ENCODE measurements around the gene NXPH1. TPM values are rescaled to one million over a fixed set of nuclear protein-coding genes. Genes with fewer than 3 reads are reported as not detected.

The NXPH1 gene
- polyA plus RNA-seq, 1 of the 3 experiments (the other 2 are of a cell fraction): not detected

DNA sequence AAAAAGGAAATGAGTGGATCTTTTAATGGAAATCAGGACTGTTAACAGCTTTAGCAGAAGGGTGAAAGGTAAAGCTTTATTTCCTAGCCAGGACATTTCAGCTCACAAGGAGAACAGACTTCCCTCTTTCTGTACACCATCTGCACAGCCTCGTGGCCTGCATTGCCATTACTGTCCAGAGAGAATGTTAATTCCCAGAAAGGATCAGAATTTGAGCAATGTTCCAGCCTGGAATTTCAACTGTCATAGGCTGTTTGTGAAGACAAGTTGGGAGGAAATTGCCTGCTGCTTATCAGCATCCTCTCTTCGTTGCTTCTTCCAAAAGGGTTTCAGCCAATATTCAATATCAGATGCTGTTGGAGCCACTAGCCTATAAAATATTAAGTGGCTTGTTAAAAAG is 22.0 kb downstream of the NXPH1 start:
- H3K79me2 ChIP-seq (ENCODE audit: insufficient read depth): no peaks in the 10 kb centered on the region
- no peak overlapping the region for H3K4me2 ChIP-seq
- H3K4me1 ChIP-seq (ENCODE audit: control insufficient read depth in 1 of 2, insufficient read depth in 2 of 2, low read depth in 1 of 2, low read length in 1 of 2): no peaks in the 10 kb centered on the region
- no peak overlapping the region for H3K4me3 ChIP-seq (ENCODE audit: low read depth in 2 of 2, low read length in 1 of 2)
- POLR2A ChIA-PET: no interaction called here
- no peaks in the 10 kb centered on the region for H3K36me3 ChIP-seq (replicated peaks in 1 of 2; ENCODE audit: control insufficient read depth in 1 of 2, insufficient read depth in 2 of 2, low read length in 1 of 2)
- DNase-seq: no peak
- H4K20me1 ChIP-seq (ENCODE audit: insufficient read depth): no peaks in the 10 kb centered on the region
- WGBS (ENCODE audit: low lambda C conversion rate): 6% methylated on average over 2 of the region's 2 CpGs
- no peaks in the 10 kb centered on the region for H3F3A ChIP-seq (replicated peaks; ENCODE audit: insufficient read depth)
- TF ChIP-seq NRF1 (IDR thresholded peaks at IDR 0.05; ENCODE audit: low read depth, low read length): no peak
- no peak for TF ChIP-seq TCF12 (IDR thresholded peaks at IDR 0.05)
- no peak for TF ChIP-seq EZH2phosphoT487 (IDR thresholded peaks at IDR 0.05; ENCODE audit: borderline replicate concordance, low read depth)
- no peak for TF ChIP-seq SIN3A (IDR thresholded peaks at IDR 0.05; ENCODE audit: borderline replicate concordance, low read depth, low read length)
- no peak for TF ChIP-seq FOXJ3 (CRISPR knock-in tag; IDR thresholded peaks at IDR 0.05)
- TF ChIP-seq, protein P1, sequence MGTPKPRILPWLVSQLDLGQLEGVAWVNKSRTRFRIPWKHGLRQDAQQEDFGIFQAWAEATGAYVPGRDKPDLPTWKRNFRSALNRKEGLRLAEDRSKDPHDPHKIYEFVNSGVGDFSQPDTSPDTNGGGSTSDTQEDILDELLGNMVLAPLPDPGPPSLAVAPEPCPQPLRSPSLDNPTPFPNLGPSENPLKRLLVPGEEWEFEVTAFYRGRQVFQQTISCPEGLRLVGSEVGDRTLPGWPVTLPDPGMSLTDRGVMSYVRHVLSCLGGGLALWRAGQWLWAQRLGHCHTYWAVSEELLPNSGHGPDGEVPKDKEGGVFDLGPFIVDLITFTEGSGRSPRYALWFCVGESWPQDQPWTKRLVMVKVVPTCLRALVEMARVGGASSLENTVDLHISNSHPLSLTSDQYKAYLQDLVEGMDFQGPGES (IDR thresholded peaks at IDR 0.05; ENCODE audit: low read depth, low read length): no peak
- TF ChIP-seq, protein P2, sequence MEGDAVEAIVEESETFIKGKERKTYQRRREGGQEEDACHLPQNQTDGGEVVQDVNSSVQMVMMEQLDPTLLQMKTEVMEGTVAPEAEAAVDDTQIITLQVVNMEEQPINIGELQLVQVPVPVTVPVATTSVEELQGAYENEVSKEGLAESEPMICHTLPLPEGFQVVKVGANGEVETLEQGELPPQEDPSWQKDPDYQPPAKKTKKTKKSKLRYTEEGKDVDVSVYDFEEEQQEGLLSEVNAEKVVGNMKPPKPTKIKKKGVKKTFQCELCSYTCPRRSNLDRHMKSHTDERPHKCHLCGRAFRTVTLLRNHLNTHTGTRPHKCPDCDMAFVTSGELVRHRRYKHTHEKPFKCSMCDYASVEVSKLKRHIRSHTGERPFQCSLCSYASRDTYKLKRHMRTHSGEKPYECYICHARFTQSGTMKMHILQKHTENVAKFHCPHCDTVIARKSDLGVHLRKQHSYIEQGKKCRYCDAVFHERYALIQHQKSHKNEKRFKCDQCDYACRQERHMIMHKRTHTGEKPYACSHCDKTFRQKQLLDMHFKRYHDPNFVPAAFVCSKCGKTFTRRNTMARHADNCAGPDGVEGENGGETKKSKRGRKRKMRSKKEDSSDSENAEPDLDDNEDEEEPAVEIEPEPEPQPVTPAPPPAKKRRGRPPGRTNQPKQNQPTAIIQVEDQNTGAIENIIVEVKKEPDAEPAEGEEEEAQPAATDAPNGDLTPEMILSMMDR (IDR thresholded peaks at IDR 0.05): no peak
- TF ChIP-seq, protein P3, sequence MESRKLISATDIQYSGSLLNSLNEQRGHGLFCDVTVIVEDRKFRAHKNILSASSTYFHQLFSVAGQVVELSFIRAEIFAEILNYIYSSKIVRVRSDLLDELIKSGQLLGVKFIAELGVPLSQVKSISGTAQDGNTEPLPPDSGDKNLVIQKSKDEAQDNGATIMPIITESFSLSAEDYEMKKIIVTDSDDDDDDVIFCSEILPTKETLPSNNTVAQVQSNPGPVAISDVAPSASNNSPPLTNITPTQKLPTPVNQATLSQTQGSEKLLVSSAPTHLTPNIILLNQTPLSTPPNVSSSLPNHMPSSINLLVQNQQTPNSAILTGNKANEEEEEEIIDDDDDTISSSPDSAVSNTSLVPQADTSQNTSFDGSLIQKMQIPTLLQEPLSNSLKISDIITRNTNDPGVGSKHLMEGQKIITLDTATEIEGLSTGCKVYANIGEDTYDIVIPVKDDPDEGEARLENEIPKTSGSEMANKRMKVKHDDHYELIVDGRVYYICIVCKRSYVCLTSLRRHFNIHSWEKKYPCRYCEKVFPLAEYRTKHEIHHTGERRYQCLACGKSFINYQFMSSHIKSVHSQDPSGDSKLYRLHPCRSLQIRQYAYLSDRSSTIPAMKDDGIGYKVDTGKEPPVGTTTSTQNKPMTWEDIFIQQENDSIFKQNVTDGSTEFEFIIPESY (IDR thresholded peaks at IDR 0.05; ENCODE audit: borderline replicate concordance, low read depth): no peak
- no peak for TF ChIP-seq TEAD4 (IDR thresholded peaks at IDR 0.05; ENCODE audit: borderline replicate concordance, insufficient read depth)
- TF ChIP-seq SMC3 (IDR thresholded peaks at IDR 0.05; ENCODE audit: low read depth, low read length): no peak
- no peak for TF ChIP-seq CHD2 (IDR thresholded peaks at IDR 0.05; ENCODE audit: low read length, partially characterized antibody)
- no peak for TF ChIP-seq MEF2A (IDR thresholded peaks at IDR 0.05; ENCODE audit: borderline replicate concordance, low read depth)
- no peak overlapping the region for H2AFZ ChIP-seq (ENCODE audit: low read depth)
- H3K9me3 ChIP-seq: no peaks in the 10 kb centered on the region; the same call in 1 of the 2 replicates
- CTCF ChIA-PET: interaction anchor here (0.7 kb wide), 1 partner anchor 14 kb away, joined by 3 read pairs; no protein-coding TSS in a partner anchor
- H3K27ac ChIP-seq (ENCODE audit: low read depth in 2 of 2, low read length in 1 of 2): no peak overlapping the region
- no peak overlapping the region for H3K9ac ChIP-seq
- H3K27me3 ChIP-seq (ENCODE audit: insufficient read depth): no peaks in the 10 kb centered on the region
- H3K9me2 ChIP-seq: no peaks in the 10 kb centered on the region

DNA sequence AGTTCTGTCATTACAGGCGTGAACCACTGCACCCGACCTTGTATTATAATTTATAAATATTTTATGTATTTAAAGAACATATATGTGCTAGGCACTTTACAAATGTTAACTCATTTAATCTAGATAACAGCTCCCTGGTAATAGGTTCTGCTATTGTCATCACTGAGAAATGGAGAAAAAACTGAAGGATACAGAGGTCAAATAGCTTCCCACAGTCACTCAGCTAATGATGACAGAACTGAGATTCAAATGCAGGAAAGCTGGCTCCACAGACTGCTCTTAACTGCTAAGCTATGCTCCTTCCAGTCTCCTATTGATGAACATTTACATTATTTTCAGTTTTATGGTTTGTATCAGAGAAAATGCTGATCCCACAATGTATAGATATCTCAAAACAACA is 28.9 kb downstream of the NXPH1 start:
- no peaks in the 10 kb centered on the region for H4K20me1 ChIP-seq (ENCODE audit: insufficient read depth)
- ChIA-PET CTCF (interaction anchor here (1.7 kb wide), 1 partner anchor 28 kb away, joined by 4 read pairs; no protein-coding TSS in a partner anchor), POLR2A (no interaction called here)
- 31% methylated on average over 2 of the region's 2 CpGs for WGBS (ENCODE audit: low lambda C conversion rate)
- H3K9ac ChIP-seq: no peak overlapping the region
- no peak overlapping the region for H2AFZ ChIP-seq (ENCODE audit: low read depth)
- no peaks in the 10 kb centered on the region for H3K9me2 ChIP-seq
- no peak overlapping the region for H3K27ac ChIP-seq (ENCODE audit: low read depth in 2 of 2, low read length in 1 of 2)
- no peaks in the 10 kb centered on the region for H3F3A ChIP-seq (replicated peaks; ENCODE audit: insufficient read depth)
- H3K4me3 ChIP-seq (ENCODE audit: low read depth in 2 of 2, low read length in 1 of 2): no peak overlapping the region
- H3K27me3 ChIP-seq (ENCODE audit: insufficient read depth): no peaks in the 10 kb centered on the region
- no peaks in the 10 kb centered on the region for H3K4me1 ChIP-seq (ENCODE audit: control insufficient read depth in 1 of 2, insufficient read depth in 2 of 2, low read depth in 1 of 2, low read length in 1 of 2)
- no peaks in the 10 kb centered on the region for H3K36me3 ChIP-seq (replicated peaks in 1 of 2; ENCODE audit: control insufficient read depth in 1 of 2, insufficient read depth in 2 of 2, low read length in 1 of 2)
- H3K9me3 ChIP-seq: no peaks in the 10 kb centered on the region
- H3K4me2 ChIP-seq: no peak overlapping the region
- H3K79me2 ChIP-seq (ENCODE audit: insufficient read depth): no peaks in the 10 kb centered on the region
- DNase-seq: no peak
- TF ChIP-seq, protein P4, sequence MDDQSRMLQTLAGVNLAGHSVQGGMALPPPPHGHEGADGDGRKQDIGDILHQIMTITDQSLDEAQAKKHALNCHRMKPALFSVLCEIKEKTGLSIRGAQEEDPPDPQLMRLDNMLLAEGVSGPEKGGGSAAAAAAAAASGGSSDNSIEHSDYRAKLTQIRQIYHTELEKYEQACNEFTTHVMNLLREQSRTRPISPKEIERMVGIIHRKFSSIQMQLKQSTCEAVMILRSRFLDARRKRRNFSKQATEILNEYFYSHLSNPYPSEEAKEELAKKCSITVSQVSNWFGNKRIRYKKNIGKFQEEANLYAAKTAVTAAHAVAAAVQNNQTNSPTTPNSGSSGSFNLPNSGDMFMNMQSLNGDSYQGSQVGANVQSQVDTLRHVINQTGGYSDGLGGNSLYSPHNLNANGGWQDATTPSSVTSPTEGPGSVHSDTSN (IDR thresholded peaks at IDR 0.05): no peak
- TF ChIP-seq RCOR1 (IDR thresholded peaks at IDR 0.05; ENCODE audit: low read length) (no peak), MXI1 (IDR thresholded peaks at IDR 0.05; ENCODE audit: low read depth, low read length) (no peak), GABPA (IDR thresholded peaks at IDR 0.05; ENCODE audit: low read depth) (no peak), FOXM1 (IDR thresholded peaks at IDR 0.05; ENCODE audit: low read depth) (no peak), FOSL2 (IDR thresholded peaks at IDR 0.05; ENCODE audit: borderline replicate concordance, low read depth) (no peak), TAF1 (IDR thresholded peaks at IDR 0.05; ENCODE audit: borderline replicate concordance, low read depth, low read length) (no peak), NRF1 (IDR thresholded peaks at IDR 0.05; ENCODE audit: low read depth, low read length) (no peak), EP300 (IDR thresholded peaks at IDR 0.05; ENCODE audit: borderline replicate concordance in 1 of 2, low read depth in 1 of 2, low read length in 1 of 2) (no peak), SIN3A (IDR thresholded peaks at IDR 0.05; ENCODE audit: borderline replicate concordance, low read depth, low read length) (no peak), TCF12 (IDR thresholded peaks at IDR 0.05) (no peak)
- TF ChIP-seq, protein P5, sequence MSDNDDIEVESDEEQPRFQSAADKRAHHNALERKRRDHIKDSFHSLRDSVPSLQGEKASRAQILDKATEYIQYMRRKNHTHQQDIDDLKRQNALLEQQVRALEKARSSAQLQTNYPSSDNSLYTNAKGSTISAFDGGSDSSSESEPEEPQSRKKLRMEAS (IDR thresholded peaks at IDR 0.05; ENCODE audit: low read depth): no peak
- TF ChIP-seq, protein P1 (IDR thresholded peaks at IDR 0.05; ENCODE audit: low read depth, low read length): no peak

Data from SK-N-SH (cell line).